HL-60 (cell line): ENCODE data around the gene PAX5.

Experiments used
- CTCF ChIP-seq: IDR thresholded peaks from one replicate; pipeline ENCODE4 v1.5.1; 2011; ENCODE audit warnings: low read length, control low read depth, inconsistent platforms; ENCODE audit not compliant: insufficient read depth
- GABPA ChIP-seq: IDR thresholded peaks from 2 replicates; pipeline ENCODE4 v1.6.1; 2012; ENCODE audit warnings: low read depth
- POLR2AphosphoS5 ChIP-seq: IDR thresholded peaks from 2 replicates; pipeline ENCODE4 v1.6.1; 2012; ENCODE audit warnings: low read depth
- TF ChIP-seq, protein P1 (sequence below): IDR thresholded peaks from 2 replicates; pipeline ENCODE4 v1.6.1; 2012; ENCODE audit warnings: low read depth; ENCODE audit not compliant: insufficient replicate concordance

GRCh38 chr9:37038302-37038942 lies 4.4 kb upstream of the PAX5 start:
- TF ChIP-seq CTCF (no peak), POLR2AphosphoS5 (no peak), GABPA (no peak)
- TF ChIP-seq, protein P1, sequence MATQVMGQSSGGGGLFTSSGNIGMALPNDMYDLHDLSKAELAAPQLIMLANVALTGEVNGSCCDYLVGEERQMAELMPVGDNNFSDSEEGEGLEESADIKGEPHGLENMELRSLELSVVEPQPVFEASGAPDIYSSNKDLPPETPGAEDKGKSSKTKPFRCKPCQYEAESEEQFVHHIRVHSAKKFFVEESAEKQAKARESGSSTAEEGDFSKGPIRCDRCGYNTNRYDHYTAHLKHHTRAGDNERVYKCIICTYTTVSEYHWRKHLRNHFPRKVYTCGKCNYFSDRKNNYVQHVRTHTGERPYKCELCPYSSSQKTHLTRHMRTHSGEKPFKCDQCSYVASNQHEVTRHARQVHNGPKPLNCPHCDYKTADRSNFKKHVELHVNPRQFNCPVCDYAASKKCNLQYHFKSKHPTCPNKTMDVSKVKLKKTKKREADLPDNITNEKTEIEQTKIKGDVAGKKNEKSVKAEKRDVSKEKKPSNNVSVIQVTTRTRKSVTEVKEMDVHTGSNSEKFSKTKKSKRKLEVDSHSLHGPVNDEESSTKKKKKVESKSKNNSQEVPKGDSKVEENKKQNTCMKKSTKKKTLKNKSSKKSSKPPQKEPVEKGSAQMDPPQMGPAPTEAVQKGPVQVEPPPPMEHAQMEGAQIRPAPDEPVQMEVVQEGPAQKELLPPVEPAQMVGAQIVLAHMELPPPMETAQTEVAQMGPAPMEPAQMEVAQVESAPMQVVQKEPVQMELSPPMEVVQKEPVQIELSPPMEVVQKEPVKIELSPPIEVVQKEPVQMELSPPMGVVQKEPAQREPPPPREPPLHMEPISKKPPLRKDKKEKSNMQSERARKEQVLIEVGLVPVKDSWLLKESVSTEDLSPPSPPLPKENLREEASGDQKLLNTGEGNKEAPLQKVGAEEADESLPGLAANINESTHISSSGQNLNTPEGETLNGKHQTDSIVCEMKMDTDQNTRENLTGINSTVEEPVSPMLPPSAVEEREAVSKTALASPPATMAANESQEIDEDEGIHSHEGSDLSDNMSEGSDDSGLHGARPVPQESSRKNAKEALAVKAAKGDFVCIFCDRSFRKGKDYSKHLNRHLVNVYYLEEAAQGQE: no peak
